GM21528 (cell line): ENCODE results near the gene OOSP3.

Source experiments
- ATAC-seq: cut with Tn5 transposase; IDR thresholded peaks from one replicate; pipeline ENCODE4 v1.9.1; 2021; ENCODE audit warnings: mild to moderate bottlenecking, moderate library complexity; ENCODE audit not compliant: unreplicated experiment, low FRiP score

OOSP3 gene

GRCh38 chr11:59943997-59944714 lies 65.6 kb downstream of the OOSP3 start:
- ATAC-seq: no peak

- no peak for ATAC-seq
Observed at GRCh38 chr11:59944720-59945119, 66.1 kb downstream of the OOSP3 start.
